HG02852 (cell line): ENCODE results near the gene ZNF865.
A peak's percentile ranks its signal among the peaks of the same experiment; 100 is the strongest.

Experiments
- ATAC-seq: cut with Tn5 transposase; IDR thresholded peaks from one replicate; pipeline ENCODE4 v1.9.1; 2021; ENCODE audit warnings: mild to moderate bottlenecking, moderate library complexity; ENCODE audit not compliant: unreplicated experiment

ZNF865 gene

GRCh38 chr19:55643887-55644176, 38.4 kb downstream of the ZNF865 start:
- ATAC-seq: no peak

DNA sequence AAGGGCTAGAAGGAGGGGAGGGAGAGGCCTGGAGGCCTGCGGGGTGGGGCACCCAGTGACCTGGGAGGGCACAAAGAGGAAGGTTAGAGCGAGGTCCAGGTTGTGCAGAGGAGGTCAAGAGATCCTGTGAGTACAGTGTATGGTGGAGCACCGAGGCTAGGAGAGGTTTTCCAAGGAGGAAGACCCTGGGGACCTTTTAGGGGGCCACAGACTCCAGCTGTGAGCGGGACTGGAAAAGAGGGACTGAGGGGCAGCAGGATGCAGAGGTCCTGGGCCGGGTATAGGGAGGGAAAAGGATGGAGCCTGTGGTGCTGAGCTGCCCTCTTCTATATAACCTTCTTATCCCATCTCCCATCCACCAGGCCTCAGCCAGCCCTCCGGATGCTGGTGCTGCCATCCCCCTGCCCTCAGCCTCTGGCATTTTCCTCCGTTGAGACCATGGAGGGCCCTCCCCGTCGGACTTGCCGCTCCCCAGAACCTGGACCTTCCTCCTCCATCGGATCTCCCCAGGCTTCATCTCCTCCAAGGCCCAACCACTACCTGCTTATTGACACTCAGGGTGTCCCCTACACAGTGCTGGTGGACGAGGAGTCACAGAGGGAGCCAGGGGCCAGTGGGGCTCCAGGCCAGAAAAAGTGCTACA, 38.9 kb downstream of the ZNF865 start:
- ATAC-seq: no peak

DNA sequence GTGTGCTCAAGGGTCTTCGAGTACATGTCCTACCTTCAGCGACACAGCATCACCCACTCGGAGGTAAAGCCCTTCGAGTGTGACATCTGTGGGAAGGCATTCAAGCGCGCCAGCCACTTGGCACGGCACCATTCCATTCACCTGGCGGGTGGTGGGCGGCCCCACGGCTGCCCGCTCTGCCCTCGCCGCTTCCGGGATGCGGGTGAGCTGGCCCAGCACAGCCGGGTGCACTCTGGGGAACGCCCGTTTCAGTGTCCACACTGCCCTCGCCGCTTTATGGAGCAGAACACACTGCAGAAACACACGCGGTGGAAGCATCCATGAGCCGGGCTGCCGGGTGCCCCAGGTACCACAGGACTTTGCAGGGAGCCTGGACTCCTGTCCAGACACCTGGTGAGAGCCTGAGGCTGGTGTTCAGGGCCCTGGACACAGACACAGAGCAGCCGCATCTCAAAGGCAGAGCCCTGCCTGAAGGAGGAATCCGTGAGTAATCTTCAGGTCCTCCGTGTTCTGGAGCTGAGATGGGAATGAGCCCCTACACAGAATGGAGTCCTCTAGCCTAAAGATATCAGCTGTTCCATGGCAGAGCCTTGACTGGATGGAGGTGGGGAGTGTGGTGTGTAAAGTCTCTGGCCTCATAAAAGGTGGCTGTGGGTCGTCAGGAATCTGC, 39.5 kb downstream of the ZNF865 start:
- ATAC-seq: no peak

DNA sequence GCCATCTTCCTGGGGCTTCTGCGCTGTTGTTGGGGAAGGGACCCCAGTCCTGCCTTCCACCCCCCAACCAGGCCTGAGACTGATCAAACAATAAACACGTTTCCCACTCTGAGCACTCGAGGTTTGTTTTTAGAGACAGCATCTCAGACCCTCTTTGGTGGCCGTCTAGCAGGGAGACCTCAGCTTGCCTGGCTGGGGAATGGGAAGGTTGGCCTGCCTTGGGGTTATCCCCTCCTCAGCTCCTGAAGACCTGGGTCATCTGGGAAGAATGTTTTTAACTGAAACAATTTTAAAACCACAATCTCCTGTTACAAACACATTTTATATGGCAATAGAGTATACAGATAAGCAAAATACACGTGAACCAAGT, 40.0 kb downstream of the ZNF865 start:
- no peak for ATAC-seq

GRCh38 chr19:55646889-55647731, 41.7 kb downstream of the ZNF865 start:
- no peak for ATAC-seq

DNA sequence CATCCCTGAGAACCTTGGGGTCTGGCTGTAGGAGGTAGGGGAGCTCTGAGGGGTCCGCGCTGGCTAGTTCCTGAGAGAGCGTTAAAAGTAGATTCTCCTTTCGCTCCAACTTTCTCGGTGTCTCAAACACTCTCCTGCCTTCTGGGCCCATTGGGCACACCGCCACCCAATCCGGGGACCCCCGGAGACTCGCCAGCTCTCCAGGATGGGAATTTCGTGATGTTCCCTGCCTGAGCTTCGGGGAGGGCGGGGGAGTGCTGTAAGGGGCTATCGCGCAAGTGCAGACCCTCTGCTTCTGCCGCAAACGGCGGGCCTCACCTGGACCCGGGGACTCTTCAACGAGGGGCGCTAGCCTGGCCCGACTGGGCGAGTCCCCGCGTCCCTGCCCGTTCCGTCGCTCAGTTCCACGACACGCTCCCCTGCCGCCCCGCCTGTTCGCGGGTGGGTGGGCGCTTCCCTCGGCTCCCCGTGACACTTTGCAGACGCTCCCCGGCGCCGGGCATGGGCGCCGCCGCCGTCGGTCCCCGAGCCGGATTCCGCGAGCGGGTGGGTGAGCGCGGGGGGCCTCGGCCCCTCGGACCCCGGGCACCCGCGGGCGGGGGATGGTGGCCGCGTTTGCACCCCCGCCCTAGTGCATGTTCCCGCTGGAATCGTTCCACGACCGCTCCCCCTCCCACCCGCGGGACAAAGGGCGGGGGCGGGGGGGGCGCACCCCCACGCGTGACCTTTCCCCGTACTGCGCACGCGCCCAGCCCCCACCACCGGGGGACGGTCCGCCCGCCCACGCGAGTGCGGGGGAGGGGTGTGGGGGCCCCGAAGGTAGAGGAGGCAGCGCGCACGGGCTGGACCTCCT, 42.5 kb downstream of the ZNF865 start, which contains the start of gene CCDC106:
TSS of gene CCDC106 (plus strand) at position 481 of the 853 bp plus-strand sequence. CDS start 835 bp downstream, outside the sequence.
- ATAC-seq: no peak

DNA sequence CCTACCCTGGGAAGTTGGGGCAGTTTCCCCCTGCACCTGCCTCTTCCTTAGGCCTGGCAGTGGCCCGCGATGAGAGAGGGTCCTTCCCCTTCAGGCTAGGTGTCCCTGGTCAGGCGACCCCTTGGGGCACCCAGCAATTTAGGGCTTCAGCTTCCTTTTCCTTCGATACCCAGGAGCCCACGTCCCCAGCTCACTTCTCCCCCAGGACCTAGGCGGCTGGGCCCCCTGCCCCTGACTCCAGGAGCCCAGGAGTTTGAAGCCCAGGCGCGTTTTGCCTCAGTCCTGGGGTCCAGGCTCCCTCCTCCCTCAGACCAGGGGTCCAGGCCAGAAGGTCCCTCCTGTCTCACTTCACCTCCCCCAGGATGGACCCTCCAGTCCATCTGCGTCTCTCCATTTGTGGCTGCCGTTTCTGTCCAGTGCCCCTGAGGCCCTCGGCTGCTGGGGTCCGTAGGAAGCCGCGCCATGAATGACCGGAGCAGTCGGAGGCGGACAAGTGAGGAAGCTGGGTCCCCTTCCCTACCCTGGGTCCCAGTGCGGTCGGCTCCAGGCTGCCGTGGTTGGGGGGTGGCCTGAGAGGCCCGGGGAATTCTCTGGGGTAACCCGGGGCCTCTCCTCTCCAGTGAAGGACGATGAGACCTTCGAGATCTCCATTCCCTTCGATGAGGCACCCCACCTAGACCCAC, 43.3 kb downstream of the ZNF865 start:
- no peak for ATAC-seq

DNA sequence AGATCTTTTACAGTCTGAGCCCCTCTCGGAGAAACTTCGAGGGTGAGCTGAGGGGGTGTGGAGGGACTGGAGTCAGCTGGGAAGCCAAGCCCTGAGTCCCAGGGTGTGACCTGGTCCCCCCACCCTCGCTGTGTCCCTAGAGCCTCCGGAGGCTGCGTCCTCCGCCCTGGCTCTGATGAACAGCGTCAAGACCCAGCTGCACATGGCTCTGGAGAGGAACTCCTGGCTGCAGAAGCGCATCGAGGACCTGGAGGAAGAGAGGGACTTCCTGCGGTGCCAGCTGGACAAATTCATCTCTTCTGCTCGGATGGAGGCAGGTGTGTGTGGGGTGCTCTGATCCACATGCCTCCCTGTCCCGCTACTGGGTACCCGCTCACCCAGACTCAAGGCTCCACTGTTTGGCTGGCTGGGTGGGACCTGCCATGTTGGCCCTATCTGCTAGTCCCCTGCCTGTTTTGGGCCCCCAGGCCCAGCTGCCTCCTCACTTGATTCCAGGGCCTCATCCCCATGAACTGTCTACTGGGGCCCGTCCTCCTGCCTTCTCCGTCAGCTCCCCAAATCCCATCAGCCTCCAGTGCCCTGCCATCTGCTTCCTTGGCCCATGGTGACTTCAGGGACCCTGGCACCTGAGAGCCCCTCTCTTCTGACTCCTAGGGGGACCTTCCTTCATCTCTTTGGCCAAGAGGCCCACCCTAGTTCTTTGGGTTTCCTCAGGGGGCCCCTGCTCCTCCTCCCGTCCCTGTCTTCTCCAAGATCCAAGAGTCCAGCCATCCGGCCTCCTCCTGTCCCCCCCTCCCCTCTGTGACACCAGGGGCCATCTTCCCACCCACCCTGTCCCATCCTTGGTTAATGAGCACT, 44.0 kb downstream of the ZNF865 start:
- ATAC-seq: no peak

GRCh38 chr19:55650126-55650557, 44.7 kb downstream of the ZNF865 start:
- no peak for ATAC-seq

- ATAC-seq: no peak
Observed at GRCh38 chr19:55650602-55651230, 45.3 kb downstream of the ZNF865 start.

GRCh38 chr19:55651236-55651635, 45.8 kb downstream of the ZNF865 start:
- no peak for ATAC-seq

GRCh38 chr19:55652311-55653128, 47.1 kb downstream of the ZNF865 start:
- ATAC-seq: no peak

- peak; percentile 41 for ATAC-seq
Observed at GRCh38 chr19:55653651-55654322, 48.3 kb downstream of the ZNF865 start.

- ATAC-seq: peak; percentile 55
Observed at GRCh38 chr19:55654323-55654867, 48.9 kb downstream of the ZNF865 start.

- peak; percentile 30 for ATAC-seq
Observed at GRCh38 chr19:55654868-55655647, 49.6 kb downstream of the ZNF865 start, which contains the start of gene U2AF2. Gene U2AF2, plus strand, starts transcription at chr19:55655035. Its CDS starts 70 bp downstream, at chr19:55655105.

- no peak for ATAC-seq
Observed at GRCh38 chr19:55655648-55656040, 50.2 kb downstream of the ZNF865 start.
